ENCODE measurements around the gene NPTX1.
"Not testable (repeated sequence)": the region's sequence is repeated elsewhere in the genome, so short reads cannot be mapped to it uniquely, and the experiment has no call there.

The NPTX1 gene

GRCh38 chr17:80475910-80476876 lies at the start of gene NPTX1:
NPTX1 (minus strand) TSS chr17:80476607; CDS start chr17:80476446, 161 bp downstream.
- DNase-seq (ENCODE audit: low read depth in 1 of 2, low spot score in 1 of 2) = no peak

DNA sequence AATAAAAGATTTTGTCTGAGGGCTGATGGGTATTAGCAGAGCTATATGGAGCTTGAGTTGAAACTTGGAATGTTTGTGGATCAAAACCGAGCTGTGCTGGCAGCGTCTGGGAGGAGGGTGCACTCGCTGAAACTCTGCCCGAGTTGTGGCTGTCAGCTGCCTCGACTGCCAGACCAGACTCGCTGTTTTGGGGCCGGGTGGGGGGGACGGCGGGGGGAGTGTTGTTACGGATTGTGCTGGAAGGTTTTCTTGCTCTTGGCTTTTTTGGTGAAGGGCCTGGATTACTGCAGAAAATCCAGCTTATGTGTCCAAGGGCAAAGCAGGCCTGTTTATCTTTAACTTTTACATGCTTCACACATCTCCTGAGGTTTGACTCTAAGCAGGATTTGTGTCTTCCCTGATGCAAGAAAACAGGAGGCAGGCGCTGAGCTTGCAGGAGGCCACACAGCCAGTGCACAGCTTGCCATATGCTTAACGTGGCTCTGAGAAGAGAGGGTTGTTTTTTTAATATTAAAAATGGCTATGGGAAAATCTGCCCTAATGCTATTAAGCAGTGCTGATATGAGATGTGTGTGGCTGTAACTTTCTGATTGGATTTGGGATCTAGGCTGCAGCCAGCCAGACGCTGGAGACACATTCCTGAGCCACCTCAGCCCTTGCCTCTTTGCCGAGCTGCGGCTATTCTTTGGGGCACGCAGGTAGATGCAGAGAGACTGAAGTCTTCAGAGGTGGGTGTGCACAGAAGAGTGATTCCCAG lies 47.7 kb upstream of the NPTX1 start:
- DNase-seq (ENCODE audit: low read depth in 1 of 2, low spot score in 1 of 2) = no peak

DNA sequence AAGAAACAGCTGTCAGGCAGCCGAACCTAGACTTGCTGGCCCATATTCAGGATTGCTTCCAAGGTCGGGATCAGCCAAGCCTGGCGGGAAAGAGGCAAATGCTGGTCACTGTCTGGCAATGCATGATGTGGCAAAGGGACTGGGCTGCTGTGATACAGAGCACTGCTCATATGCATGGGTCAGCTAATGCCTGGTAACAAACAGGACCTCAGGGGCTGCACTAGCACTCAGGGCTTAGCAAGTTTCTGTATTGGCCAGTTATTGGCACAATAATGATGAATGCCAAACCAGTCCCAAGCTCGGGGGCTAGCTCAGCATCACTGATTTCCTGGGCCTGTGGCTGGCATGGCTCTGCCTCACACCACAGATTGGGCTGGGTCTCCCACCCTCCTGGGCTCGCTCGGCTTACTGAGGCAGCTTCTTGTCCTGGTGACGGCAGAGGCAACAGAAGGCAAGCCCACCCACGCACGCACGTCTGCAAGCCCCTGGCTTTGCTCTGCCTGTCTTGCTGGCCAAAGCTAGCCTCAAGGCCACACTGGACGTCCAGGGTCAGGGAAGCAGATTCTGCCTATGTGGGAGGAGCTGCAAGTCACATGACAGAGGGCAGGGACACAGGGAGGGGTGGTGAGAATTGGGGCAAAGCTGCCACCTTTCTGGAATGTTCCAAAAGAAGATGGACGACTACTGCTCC lies 46.8 kb upstream of the NPTX1 start:
- no peak for DNase-seq (ENCODE audit: low read depth in 1 of 2, low spot score in 1 of 2)

- DNase-seq (ENCODE audit: low read depth in 1 of 2, low spot score in 1 of 2) = no peak
These were observed 44.5 kb upstream of the NPTX1 start for GRCh38 chr17:80520810-80521455.

GRCh38 chr17:80519091-80519781 lies 42.8 kb upstream of the NPTX1 start:
- DNase-seq (ENCODE audit: low read depth in 1 of 2, low spot score in 1 of 2) = no peak

GRCh38 chr17:80518392-80518791 lies 42.0 kb upstream of the NPTX1 start:
- no peak for DNase-seq (ENCODE audit: low read depth in 1 of 2, low spot score in 1 of 2)

DNA sequence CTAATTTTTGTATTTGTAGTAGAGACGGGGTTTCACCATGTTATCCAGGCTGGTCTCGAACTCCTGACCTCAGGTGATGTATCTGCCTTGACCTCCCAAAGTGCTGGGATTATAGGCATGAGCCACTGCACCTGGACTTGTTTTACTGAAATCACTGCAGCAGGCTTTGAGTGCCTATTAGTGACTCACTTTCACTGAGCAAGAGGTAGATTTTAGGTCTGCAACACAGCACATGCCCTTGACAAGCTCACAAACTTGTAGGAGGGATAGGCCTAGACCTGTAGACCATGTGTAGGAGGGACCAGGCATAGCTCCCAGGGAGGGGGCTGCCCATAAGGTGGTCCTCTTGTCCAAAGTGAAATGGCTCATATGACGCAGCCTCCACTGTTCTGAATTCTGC lies 41.2 kb upstream of the NPTX1 start:
- DNase-seq (ENCODE audit: low read depth in 1 of 2, low spot score in 1 of 2) = no peak

GRCh38 chr17:80516171-80516932 lies 39.9 kb upstream of the NPTX1 start:
- no peak for DNase-seq (ENCODE audit: low read depth in 1 of 2, low spot score in 1 of 2)

DNA sequence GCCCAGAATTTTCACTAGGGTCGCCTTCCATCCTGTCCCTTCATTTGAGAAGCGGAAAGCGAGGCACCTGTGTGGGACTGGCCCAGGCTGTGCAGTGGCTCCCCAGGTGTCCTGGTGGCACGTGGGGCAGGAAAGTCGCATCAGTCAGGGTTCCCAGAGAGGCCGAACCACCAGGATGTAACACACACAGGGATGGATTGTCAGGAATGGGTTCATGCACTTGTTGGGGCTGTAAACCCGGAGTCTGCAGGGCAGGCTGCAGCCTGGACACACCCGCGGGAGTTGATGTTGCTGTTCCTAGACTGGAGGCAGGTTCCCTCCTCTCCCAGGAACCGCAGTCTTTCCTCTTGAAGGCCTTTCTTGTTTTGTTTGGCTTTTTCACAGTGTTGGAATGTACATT lies 37.5 kb upstream of the NPTX1 start:
- no peak for DNase-seq (ENCODE audit: low read depth in 1 of 2, low spot score in 1 of 2)

- no peak for DNase-seq (ENCODE audit: low read depth in 1 of 2, low spot score in 1 of 2)
These were observed 36.8 kb upstream of the NPTX1 start for GRCh38 chr17:80513201-80513600.

- no peak for DNase-seq (ENCODE audit: low read depth in 1 of 2, low spot score in 1 of 2)
These were observed 35.8 kb upstream of the NPTX1 start for GRCh38 chr17:80512233-80512632.

DNA sequence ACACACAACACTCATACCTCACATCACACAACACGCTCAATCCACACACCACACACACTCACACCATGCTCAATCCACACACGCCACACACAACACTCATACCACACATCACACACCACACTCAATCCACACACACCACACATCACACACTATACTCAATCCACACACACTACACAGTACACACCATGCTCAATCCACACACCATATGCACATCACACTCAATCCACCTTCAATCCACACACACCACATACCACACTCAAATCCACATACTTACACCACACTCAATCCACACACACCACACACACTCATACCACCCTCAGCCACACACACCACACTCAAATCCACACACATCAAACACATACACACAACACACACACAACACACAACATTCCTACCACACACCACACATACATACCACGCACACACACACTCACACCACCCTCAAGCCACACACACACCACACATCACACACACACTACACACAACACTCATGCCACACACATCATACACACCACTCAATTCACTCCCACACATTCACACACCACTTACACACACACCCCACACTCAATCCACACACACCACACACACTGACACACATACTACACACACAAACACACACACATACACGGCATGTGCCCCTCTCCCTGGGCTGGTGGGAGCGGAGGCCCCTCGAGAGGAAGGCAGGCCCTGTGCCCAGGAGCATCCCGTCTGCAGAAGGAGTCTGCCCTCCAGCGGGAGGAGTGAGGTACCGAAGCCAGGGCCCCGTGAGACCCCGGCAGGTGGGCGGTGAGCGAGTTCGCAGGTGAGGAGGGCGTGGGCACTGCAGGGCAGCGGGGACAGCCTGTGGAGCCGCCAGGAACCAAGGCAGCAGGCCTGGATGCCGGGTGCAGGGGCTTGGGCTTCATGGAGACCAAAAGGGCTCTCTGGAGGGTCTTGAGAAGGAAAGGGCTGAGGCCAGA lies 35.1 kb upstream of the NPTX1 start:
- DNase-seq (ENCODE audit: low read depth in 1 of 2, low spot score in 1 of 2) = no peak

DNA sequence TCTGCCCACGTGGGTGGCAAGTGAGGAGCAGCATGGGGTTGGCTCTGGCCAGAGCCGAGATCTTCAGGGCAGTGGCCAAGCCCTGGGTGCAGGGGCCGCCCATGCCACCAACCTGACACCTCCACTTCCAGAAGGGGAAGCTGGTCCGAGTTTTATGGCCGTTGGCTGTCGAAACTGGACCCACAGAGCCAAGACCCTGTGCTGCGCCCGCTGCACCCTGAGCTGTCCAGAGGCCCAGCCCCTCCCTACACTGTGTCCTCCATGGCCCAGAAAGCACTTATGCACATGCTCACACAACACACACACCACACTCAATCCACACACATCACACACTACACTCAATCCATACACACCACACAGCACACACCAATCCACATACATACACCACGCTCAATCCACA lies 34.4 kb upstream of the NPTX1 start:
- DNase-seq (ENCODE audit: low read depth in 1 of 2, low spot score in 1 of 2) = no peak

DNA sequence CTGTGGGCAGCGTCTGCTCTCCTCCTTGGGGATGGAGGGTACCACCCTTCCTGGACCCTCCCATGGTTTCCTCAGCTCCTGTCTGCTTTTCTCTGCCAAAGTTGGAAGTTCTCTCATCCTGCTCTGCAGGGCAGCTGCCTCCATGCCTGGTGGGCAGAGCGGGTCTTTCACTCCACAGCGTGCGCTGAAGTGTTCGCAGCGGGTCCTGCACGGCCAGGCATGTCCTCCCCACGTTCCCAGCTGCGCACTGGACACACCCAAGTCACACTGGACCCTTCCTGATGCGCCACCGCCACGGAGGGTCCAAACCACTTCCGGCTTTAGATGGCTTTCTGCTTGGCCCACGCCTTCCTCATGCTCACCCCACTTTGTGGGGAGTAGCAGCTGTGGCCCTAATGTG lies 33.7 kb upstream of the NPTX1 start:
- DNase-seq (ENCODE audit: low read depth in 1 of 2, low spot score in 1 of 2) = no peak

DNA sequence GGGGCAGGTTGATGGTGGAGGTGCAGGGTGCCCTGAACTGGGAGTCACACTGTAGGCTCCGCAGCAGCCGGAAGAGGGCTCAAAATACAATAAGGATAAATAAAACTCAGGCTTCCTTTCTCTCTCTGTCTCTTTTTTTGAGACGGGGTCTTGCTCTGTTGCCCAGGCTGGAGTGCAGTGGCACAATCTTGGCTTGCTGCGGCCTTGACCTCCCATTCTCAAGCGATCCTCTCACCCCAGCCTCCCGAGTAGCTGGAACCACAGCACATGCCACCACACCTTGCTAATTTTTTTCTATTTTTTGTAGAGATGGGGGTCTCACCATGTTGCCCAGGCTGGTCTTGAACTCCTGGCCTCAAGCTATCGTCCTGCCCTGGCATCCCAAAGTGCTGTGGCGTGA lies 32.9 kb upstream of the NPTX1 start:
- no peak for DNase-seq (ENCODE audit: low read depth in 1 of 2, low spot score in 1 of 2)

GRCh38 chr17:80507965-80508364 lies 31.6 kb upstream of the NPTX1 start:
- no peak for DNase-seq (ENCODE audit: low read depth in 1 of 2, low spot score in 1 of 2)

- DNase-seq (ENCODE audit: low read depth in 1 of 2, low spot score in 1 of 2) = not testable (repeated sequence)
These were observed 30.8 kb upstream of the NPTX1 start for GRCh38 chr17:80507177-80507576.

GRCh38 chr17:80504686-80505413 lies 28.4 kb upstream of the NPTX1 start:
- no peak for DNase-seq (ENCODE audit: low read depth in 1 of 2, low spot score in 1 of 2)
